ENCODE measurements around the gene TAS2R40. TPM values are rescaled to one million over a fixed set of nuclear protein-coding genes. Genes with fewer than 3 reads are reported as not detected.

The TAS2R40 gene
- total and polyA plus RNA-seq, 2 donors (not counting 1 experiment from before 2014, with no cell fraction given): not detected

DNA sequence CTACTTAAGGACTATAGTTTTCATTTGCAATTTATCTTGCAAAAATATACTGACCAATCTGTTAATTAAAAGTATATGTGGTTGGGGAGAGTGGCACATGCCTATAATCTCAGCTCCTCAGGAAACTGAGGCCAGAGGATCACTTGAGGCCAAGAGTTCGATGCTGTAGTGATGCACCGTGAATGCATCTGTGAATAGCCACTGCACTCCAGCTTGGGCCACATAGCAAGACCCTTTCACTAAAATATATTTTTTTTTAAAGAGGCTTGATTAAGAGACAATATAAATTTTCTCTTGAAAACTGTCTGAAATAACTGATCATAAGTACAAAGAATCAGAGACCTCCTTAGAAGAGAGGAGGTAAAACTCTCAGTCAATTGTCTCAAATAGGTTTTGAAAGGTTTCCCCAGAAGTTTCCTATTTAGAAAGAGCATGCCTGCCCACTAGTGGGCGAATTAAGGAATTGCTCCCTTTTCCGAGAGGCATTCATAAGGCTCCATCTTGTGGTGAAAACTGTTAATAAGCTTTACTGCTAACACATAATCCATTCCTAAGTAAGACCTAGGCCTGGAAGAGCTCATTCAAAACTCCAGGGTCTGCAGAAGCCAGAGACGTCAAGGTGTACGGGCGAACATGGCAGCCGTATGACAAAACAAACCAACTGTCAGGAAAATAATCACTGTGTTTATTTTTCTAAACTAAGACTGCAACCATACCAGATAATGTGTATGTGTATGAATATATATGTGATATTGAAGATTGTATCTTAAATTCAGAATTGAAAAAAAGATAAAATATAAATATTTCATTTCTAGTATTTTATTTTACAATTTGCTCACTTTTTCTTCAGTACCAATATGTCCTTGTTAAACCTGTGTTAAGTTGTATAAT is 6.8 kb upstream of the TAS2R40 start:
- Histone ChIP-seq H3K79me2 (ENCODE audit: control insufficient read depth, insufficient read depth, low read length) (no peaks in the 10 kb centered on the region), H3K4me1 (ENCODE audit: control insufficient read depth, extremely low read depth, insufficient read depth, low read length) (no peaks in the 10 kb centered on the region), H3K36me3 (ENCODE audit: control insufficient read depth, insufficient read depth, low read length) (no peaks in the 10 kb centered on the region), H3K27me3 (ENCODE audit: control insufficient read depth, insufficient read depth, low read length) (no peaks in the 10 kb centered on the region), H3K9ac (ENCODE audit: insufficient read depth, low read length) (no peak overlapping the region), H3K4me2 (ENCODE audit: extremely low read depth, insufficient read depth, low read length) (no peak overlapping the region), H3K9me3 (ENCODE audit: control insufficient read depth, insufficient read depth, low read depth, low read length) (no peaks in the 10 kb centered on the region), H2AFZ (ENCODE audit: low read length) (no peak overlapping the region), H3K27ac (ENCODE audit: insufficient read depth, low read length) (no peak overlapping the region), H4K20me1 (ENCODE audit: control insufficient read depth, extremely low read depth, insufficient read depth, low read length) (no peaks in the 10 kb centered on the region), H3K4me3 (replicated peaks in 1 of 4; ENCODE audit: control extremely low read depth in 1 of 4, insufficient read depth in 1 of 4, low read depth in 3 of 4, low read length in 4 of 4) (no peak overlapping the region)
- TF ChIP-seq, protein P1, sequence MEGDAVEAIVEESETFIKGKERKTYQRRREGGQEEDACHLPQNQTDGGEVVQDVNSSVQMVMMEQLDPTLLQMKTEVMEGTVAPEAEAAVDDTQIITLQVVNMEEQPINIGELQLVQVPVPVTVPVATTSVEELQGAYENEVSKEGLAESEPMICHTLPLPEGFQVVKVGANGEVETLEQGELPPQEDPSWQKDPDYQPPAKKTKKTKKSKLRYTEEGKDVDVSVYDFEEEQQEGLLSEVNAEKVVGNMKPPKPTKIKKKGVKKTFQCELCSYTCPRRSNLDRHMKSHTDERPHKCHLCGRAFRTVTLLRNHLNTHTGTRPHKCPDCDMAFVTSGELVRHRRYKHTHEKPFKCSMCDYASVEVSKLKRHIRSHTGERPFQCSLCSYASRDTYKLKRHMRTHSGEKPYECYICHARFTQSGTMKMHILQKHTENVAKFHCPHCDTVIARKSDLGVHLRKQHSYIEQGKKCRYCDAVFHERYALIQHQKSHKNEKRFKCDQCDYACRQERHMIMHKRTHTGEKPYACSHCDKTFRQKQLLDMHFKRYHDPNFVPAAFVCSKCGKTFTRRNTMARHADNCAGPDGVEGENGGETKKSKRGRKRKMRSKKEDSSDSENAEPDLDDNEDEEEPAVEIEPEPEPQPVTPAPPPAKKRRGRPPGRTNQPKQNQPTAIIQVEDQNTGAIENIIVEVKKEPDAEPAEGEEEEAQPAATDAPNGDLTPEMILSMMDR (conservative IDR thresholded peaks at IDR 0.05 in 1 of 2, IDR thresholded peaks at IDR 0.05 in 1 of 2; ENCODE audit: low read depth in 1 of 2, low read length in 2 of 2): peak; percentile 100
- no peak for TF ChIP-seq EZH2 (IDR thresholded peaks at IDR 0.05; ENCODE audit: low read length, missing control alignments)
- peak; percentile 71 to 88 for DNase-seq (ENCODE audit: low read depth in 2 of 2)

DNA sequence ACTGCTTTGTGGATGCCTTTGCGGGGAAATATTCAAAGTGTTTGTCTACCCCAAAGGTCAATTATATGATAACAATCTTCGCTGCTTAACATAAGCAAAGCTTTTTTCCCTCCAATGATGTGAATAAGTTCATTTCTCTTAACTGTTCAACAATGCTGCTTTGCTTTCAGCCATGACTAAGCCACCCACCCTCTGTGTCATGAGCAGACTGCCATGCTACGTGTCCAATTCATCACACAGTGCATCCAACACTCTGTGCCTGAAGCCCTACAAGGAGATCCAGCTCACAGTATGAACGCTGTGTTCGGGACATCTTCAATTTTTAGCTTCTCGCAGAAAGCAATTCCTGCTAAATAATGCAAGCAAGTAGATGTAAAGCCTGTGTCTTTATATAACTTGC is 5.7 kb upstream of the TAS2R40 start:
- Histone ChIP-seq H3K4me3 (replicated peaks in 1 of 4; ENCODE audit: control extremely low read depth in 1 of 4, insufficient read depth in 1 of 4, low read depth in 3 of 4, low read length in 4 of 4) (no peak overlapping the region), H3K4me1 (ENCODE audit: control insufficient read depth, extremely low read depth, insufficient read depth, low read length) (no peaks in the 10 kb centered on the region), H3K9ac (ENCODE audit: insufficient read depth, low read length) (no peak overlapping the region), H3K4me2 (ENCODE audit: extremely low read depth, insufficient read depth, low read length) (no peak overlapping the region), H4K20me1 (ENCODE audit: control insufficient read depth, extremely low read depth, insufficient read depth, low read length) (no peaks in the 10 kb centered on the region), H3K36me3 (ENCODE audit: control insufficient read depth, insufficient read depth, low read length) (no peaks in the 10 kb centered on the region), H3K9me3 (ENCODE audit: control insufficient read depth, insufficient read depth, low read depth, low read length) (no peaks in the 10 kb centered on the region), H2AFZ (ENCODE audit: low read length) (no peak overlapping the region), H3K27ac (ENCODE audit: insufficient read depth, low read length) (no peak overlapping the region), H3K79me2 (ENCODE audit: control insufficient read depth, insufficient read depth, low read length) (no peaks in the 10 kb centered on the region), H3K27me3 (ENCODE audit: control insufficient read depth, insufficient read depth, low read length) (peaks cover 4% of the 10 kb centered on the region)
- DNase-seq (ENCODE audit: low read depth in 2 of 2): peak in 1 of 2 donors; percentile 85
- no peak for TF ChIP-seq EZH2 (IDR thresholded peaks at IDR 0.05; ENCODE audit: low read length, missing control alignments)
- TF ChIP-seq, protein P1 (conservative IDR thresholded peaks at IDR 0.05 in 1 of 2, IDR thresholded peaks at IDR 0.05 in 1 of 2; ENCODE audit: low read depth in 1 of 2, low read length in 2 of 2): no peak

DNA sequence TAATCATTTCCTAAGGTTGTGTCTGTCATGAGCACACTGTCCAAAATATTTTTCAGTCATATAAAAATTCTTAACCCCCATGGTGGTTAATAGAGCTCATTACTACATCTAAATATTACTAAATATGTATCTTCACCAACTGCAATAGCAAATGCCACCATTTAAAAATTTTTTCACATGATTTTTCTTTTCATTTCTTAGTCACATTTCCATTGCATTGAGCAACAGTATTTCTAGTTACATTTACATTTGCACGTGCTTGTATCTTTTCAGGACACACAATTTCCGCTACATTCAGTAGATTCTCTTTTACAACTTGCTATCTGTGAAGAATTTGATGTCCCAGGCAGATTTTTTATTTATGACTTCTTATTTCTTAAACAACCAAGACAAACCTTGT is 5.2 kb upstream of the TAS2R40 start:
- Histone ChIP-seq H3K27me3 (ENCODE audit: control insufficient read depth, insufficient read depth, low read length) (peaks cover 4% of the 10 kb centered on the region), H3K36me3 (ENCODE audit: control insufficient read depth, insufficient read depth, low read length) (no peaks in the 10 kb centered on the region), H2AFZ (ENCODE audit: low read length) (no peak overlapping the region), H3K4me1 (ENCODE audit: control insufficient read depth, extremely low read depth, insufficient read depth, low read length) (no peaks in the 10 kb centered on the region), H3K4me2 (ENCODE audit: extremely low read depth, insufficient read depth, low read length) (no peak overlapping the region), H4K20me1 (ENCODE audit: control insufficient read depth, extremely low read depth, insufficient read depth, low read length) (no peaks in the 10 kb centered on the region), H3K79me2 (ENCODE audit: control insufficient read depth, insufficient read depth, low read length) (no peaks in the 10 kb centered on the region), H3K9ac (ENCODE audit: insufficient read depth, low read length) (no peak overlapping the region), H3K4me3 (replicated peaks in 1 of 4; ENCODE audit: control extremely low read depth in 1 of 4, insufficient read depth in 1 of 4, low read depth in 3 of 4, low read length in 4 of 4) (no peak overlapping the region), H3K9me3 (ENCODE audit: control insufficient read depth, insufficient read depth, low read depth, low read length) (no peaks in the 10 kb centered on the region), H3K27ac (ENCODE audit: insufficient read depth, low read length) (no peak overlapping the region)
- TF ChIP-seq EZH2 (IDR thresholded peaks at IDR 0.05; ENCODE audit: low read length, missing control alignments): no peak
- TF ChIP-seq, protein P1 (conservative IDR thresholded peaks at IDR 0.05 in 1 of 2, IDR thresholded peaks at IDR 0.05 in 1 of 2; ENCODE audit: low read depth in 1 of 2, low read length in 2 of 2): no peak
- no peak for DNase-seq (ENCODE audit: low read depth in 2 of 2)

Measured in fibroblast of lung (primary cell).